CD14-positive monocyte (primary cell): ENCODE data around the gene GPR132. TPM values are rescaled to one million over a fixed set of nuclear protein-coding genes. Genes with fewer than 3 reads are reported as not detected.

Experiments
- DNase-seq, 3 donors: peaks; one replicate each; pipeline ENCODE4 v3.0.0-alpha.2; 2011 to 2022
- H2AFZ ChIP-seq: 2 replicates; pipeline ENCODE4 v1.6.0; 2012; ENCODE audit warnings: mild to moderate bottlenecking, low read depth, low read length, inconsistent platforms; ENCODE audit not compliant: insufficient read depth, poor library complexity, severe bottlenecking
- H3K27ac ChIP-seq, 2 donors: 1 replicate in 1 of 2; 2 replicates in 1 of 2; pipeline ENCODE4 v1.5.1; 2012 to 2013; ENCODE audit warnings: low read length in 2 of 2, control low read depth in 1 of 2, inconsistent platforms in 1 of 2, low read depth in 1 of 2, mild to moderate bottlenecking in 1 of 2
- H3K27me3 ChIP-seq, 2 donors: one replicate each; pipeline versions ENCODE4 v1.6.0 to v1.6.1; 2011 to 2013; ENCODE audit warnings: low read length in 2 of 2; ENCODE audit not compliant: control insufficient read depth in 2 of 2, insufficient read depth in 2 of 2
- H3K36me3 ChIP-seq, 2 donors: replicated peaks in 1 of 2; 1 replicate in 1 of 2; 2 replicates in 1 of 2; pipeline versions ENCODE4 v1.5.1 to v1.6.1; 2012 to 2013; ENCODE audit warnings: low read length in 2 of 2, control low read depth in 1 of 2, inconsistent platforms in 1 of 2, mild to moderate bottlenecking in 1 of 2; ENCODE audit not compliant: insufficient read depth in 2 of 2, control insufficient read depth in 1 of 2
- H3K4me1 ChIP-seq, 2 donors: 1 replicate in 1 of 2; 2 replicates in 1 of 2; pipeline versions ENCODE4 v1.5.1 to v1.6.1; 2012 to 2013; ENCODE audit warnings: low read length in 2 of 2, control low read depth in 1 of 2, inconsistent platforms in 1 of 2, mild to moderate bottlenecking in 1 of 2, moderate library complexity in 1 of 2; ENCODE audit not compliant: insufficient read depth in 2 of 2, control insufficient read depth in 1 of 2
- H3K4me2 ChIP-seq: replicated peaks from 2 replicates; pipeline ENCODE3; 2012; ENCODE audit warnings: low read length, moderate library complexity, mild to moderate bottlenecking; ENCODE audit not compliant: poor library complexity, severe bottlenecking; ENCODE audit errors: extremely low read depth
- H3K4me3 ChIP-seq, 3 experiments: fragments of 200-600 bp in 1 of 3; sonication (generic) in 1 of 3; replicated peaks in 1 of 3; 1 replicate in 2 of 3; 2 replicates in 1 of 3; pipeline ENCODE4 v1.5.1; 2011 to 2013; ENCODE audit warnings: low read length in 3 of 3, mild to moderate bottlenecking in 3 of 3, control low read depth in 2 of 3, low read depth in 2 of 3, inconsistent platforms in 1 of 3, moderate library complexity in 1 of 3
- H3K79me2 ChIP-seq: 2 replicates; pipeline ENCODE4 v1.6.0; 2012; ENCODE audit warnings: mild to moderate bottlenecking, control low read depth, inconsistent platforms, low read length, moderate library complexity; ENCODE audit not compliant: insufficient read depth
- H3K9ac ChIP-seq: 2 replicates; pipeline ENCODE4 v1.6.0; 2017; ENCODE audit warnings: low read length, mild to moderate bottlenecking; ENCODE audit not compliant: insufficient read depth, poor library complexity, severe bottlenecking
- H3K9me3 ChIP-seq, 2 donors: replicated peaks in 1 of 2; 1 replicate in 1 of 2; 2 replicates in 1 of 2; pipeline versions ENCODE4 v1.5.1 to v1.6.1; 2012 to 2013; ENCODE audit warnings: low read length in 2 of 2, control low read depth in 1 of 2; ENCODE audit not compliant: control insufficient read depth in 1 of 2, insufficient read depth in 1 of 2
- H4K20me1 ChIP-seq: 2 replicates; pipeline ENCODE4 v1.6.0; 2012; ENCODE audit warnings: mild to moderate bottlenecking, low read length, control low read depth, moderate library complexity; ENCODE audit not compliant: insufficient read depth
- H3K27ac Mint-ChIP-seq, 7 donors: one replicate each; pipeline ENCODE4 v1.8.0; 2020; ENCODE audit warnings: mild to moderate bottlenecking in 7 of 7, mixed read lengths in 7 of 7, moderate library complexity in 6 of 7, inconsistent platforms in 2 of 7
- H3K27me3 Mint-ChIP-seq, 3 donors: one replicate each; pipeline ENCODE4 v1.8.0; 2021 to 2022; ENCODE audit warnings: low read depth in 3 of 3, mild to moderate bottlenecking in 3 of 3, mixed read lengths in 3 of 3, moderate library complexity in 3 of 3, inconsistent platforms in 1 of 3
- H3K36me3 Mint-ChIP-seq, 2 donors: one replicate each; pipeline ENCODE4 v1.8.0; 2020; ENCODE audit warnings: mixed read lengths in 2 of 2, inconsistent platforms in 1 of 2, mild to moderate bottlenecking in 1 of 2
- H3K4me1 Mint-ChIP-seq: one replicate; pipeline ENCODE4 v1.8.0; 2020; ENCODE audit warnings: mild to moderate bottlenecking, mixed read lengths
- H3K4me3 Mint-ChIP-seq, 2 donors: one replicate each; pipeline ENCODE4 v1.8.0; 2020; ENCODE audit warnings: mild to moderate bottlenecking in 2 of 2, mixed read lengths in 2 of 2, moderate library complexity in 1 of 2
- H3K9me3 Mint-ChIP-seq, 7 donors: one replicate each; pipeline ENCODE4 v1.8.0; 2020 to 2022; ENCODE audit warnings: mixed read lengths in 7 of 7, mild to moderate bottlenecking in 6 of 7, moderate library complexity in 6 of 7, inconsistent platforms in 2 of 7
- WGBS: methylation state at CpG from one replicate; pipeline ENCODE4 v1.1.5; 2013; ENCODE audit warnings: missing lambda C conversion rate; ENCODE audit not compliant: insufficient coverage; 5-methylcytosine and 5-hydroxymethylcytosine counted together
- intact Hi-C, 2 donors: fragments of 100-400 bp; cut with micrococcal nuclease; formaldehyde crosslinking; loops; one replicate each; pipeline versions ENCODE4 v1.15.0 to v1.15.1; 2023
- polyA plus RNA-seq, 3 donors: library from polyadenylated mRNA; depleted of rRNA in 1 of 3; unstranded in 2 of 3; stranded (reverse) in 1 of 3; fragments of 300-500 nt in 2 of 3; fragments of >200 nt in 1 of 3; fragmentation: Illumina TruSeq in 2 of 3; gene quantifications; 1 replicate in 2 of 3; 2 replicates in 1 of 3; pipeline ENCODE4 v1.2.3, GENCODE V29; 2012 to 2021
- TF ChIP-seq, protein P1 (sequence below): fragments of 200-600 bp; IDR thresholded peaks from one replicate; pipeline ENCODE4 v1.8.0; 2022; ENCODE audit warnings: antibody characterized with exemption, mild to moderate bottlenecking

GPR132 gene
- polyA plus RNA-seq, 3 donors = 6.3 to 19.0 (median 13.0) TPM

DNA sequence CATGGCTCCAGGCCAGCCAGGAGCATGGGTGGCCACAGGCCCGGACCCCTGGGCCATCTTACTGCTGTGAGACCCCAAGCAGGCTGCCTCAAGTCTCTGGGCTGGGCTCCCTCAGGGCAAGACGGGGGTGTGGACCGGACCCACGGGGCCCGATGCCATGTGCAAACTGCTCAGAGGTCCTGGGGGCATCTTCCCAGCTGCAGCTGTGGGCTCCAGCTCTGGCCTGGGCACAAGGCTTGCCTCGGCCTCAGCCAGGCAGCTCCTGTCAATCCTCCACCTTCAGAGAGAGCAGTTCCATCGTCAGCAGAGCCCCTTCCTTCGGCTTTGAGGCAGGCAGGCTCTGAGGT, 12.4 kb upstream of the GPR132 start:
- 93% methylated on average over 8 of the region's 8 CpGs for WGBS
- intact Hi-C loops = no loop called here

DNA sequence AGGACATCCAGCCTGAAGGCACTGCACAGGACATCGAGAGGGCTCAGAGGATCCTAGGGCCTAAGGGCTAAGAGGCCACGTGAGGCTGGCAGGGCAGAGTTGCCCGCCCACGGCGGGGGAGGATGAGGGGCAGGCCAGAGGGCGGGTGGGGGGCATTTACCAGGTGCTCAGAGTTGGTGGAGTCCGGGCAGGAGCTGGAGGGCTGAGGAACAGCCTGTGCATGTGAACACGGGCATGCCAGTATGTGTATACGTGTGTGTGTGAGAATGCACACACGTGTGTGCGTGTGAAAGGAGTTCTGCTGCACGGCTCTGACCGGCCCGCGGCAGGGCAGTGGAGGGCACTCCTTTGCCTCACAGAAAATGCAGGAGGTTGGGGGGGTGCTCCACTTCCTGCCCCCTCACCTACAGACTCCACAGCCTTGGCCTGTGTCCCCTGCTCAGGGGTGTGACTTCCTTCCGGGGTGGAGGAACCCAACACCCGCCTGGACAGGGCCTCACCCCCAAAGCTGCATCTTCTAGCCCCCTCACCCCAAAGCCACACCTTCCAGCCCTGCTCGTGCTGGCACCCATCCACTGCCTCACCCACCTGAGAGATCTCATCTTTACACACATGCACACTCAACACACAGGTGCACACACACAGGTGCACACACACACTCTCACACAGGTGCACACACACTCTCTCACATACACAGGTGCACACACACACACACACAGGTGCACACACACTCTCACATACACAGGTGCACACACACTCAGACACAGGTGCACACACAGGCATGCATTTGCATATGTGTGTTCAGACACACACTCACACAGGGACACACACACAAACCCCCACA, 11.8 kb upstream of the GPR132 start:
- Histone ChIP-seq H3K4me2 (no peak overlapping the region), H3K36me3 (no peaks in the 10 kb centered on the region), H3K27ac (no peak overlapping the region), H3K79me2 (no peaks in the 10 kb centered on the region), H2AFZ (no peak overlapping the region), H3K9me3 (no peaks in the 10 kb centered on the region), H3K4me3 (no peak overlapping the region), H3K27me3 (no peaks in the 10 kb centered on the region), H3K9ac (peak overlapping the region; percentile 4), H3K4me1 (peaks cover 27 to 33% of the 10 kb centered on the region in 2 donors), H4K20me1 (no peaks in the 10 kb centered on the region)
- H3K27ac Mint-ChIP-seq = peak overlapping the region in 2 of 7 donors; percentile 60 to 69
- intact Hi-C loops = no loop called here
- H3K27me3 Mint-ChIP-seq = peaks cover 2 to 7% (median 5%) of the 10 kb centered on the region in 3 donors
- peak overlapping the region in 1 of 2 donors; percentile 46 for H3K4me3 Mint-ChIP-seq
- H3K36me3 Mint-ChIP-seq = peaks cover 0 to 3% of the 10 kb centered on the region in 2 donors
- 50% methylated on average over 15 of the region's 18 CpGs for WGBS
- peaks cover 29% of the 10 kb centered on the region for H3K4me1 Mint-ChIP-seq
- TF ChIP-seq, protein P1, sequence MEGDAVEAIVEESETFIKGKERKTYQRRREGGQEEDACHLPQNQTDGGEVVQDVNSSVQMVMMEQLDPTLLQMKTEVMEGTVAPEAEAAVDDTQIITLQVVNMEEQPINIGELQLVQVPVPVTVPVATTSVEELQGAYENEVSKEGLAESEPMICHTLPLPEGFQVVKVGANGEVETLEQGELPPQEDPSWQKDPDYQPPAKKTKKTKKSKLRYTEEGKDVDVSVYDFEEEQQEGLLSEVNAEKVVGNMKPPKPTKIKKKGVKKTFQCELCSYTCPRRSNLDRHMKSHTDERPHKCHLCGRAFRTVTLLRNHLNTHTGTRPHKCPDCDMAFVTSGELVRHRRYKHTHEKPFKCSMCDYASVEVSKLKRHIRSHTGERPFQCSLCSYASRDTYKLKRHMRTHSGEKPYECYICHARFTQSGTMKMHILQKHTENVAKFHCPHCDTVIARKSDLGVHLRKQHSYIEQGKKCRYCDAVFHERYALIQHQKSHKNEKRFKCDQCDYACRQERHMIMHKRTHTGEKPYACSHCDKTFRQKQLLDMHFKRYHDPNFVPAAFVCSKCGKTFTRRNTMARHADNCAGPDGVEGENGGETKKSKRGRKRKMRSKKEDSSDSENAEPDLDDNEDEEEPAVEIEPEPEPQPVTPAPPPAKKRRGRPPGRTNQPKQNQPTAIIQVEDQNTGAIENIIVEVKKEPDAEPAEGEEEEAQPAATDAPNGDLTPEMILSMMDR = no peak
- no peak for DNase-seq
- peaks cover 0 to 3% (median 0%) of the 10 kb centered on the region in 7 donors for H3K9me3 Mint-ChIP-seq

More for the DNA sequence above, 12.4 kb upstream of the GPR132 start:
- peaks cover 24% of the 10 kb centered on the region for H3K4me1 Mint-ChIP-seq
- no peaks in the 10 kb centered on the region for H3K27me3 ChIP-seq
- no peak overlapping the region for H3K27ac ChIP-seq
- peaks cover 0 to 3% (median 0%) of the 10 kb centered on the region in 7 donors for H3K9me3 Mint-ChIP-seq
- peaks cover 27 to 33% of the 10 kb centered on the region in 2 donors for H3K4me1 ChIP-seq
- H3K4me2 ChIP-seq = no peak overlapping the region
- H3K4me3 Mint-ChIP-seq = peak overlapping the region in 1 of 2 donors; percentile 46
- H3K9me3 ChIP-seq = no peaks in the 10 kb centered on the region
- TF ChIP-seq, protein P1 = no peak
- no peaks in the 10 kb centered on the region for H3K36me3 Mint-ChIP-seq
- H3K36me3 ChIP-seq = no peaks in the 10 kb centered on the region
- no peak overlapping the region for H3K4me3 ChIP-seq
- no peaks in the 10 kb centered on the region for H4K20me1 ChIP-seq
- H3K79me2 ChIP-seq = no peaks in the 10 kb centered on the region
- H3K27ac Mint-ChIP-seq = no peak overlapping the region
- H2AFZ ChIP-seq = no peak overlapping the region
- no peak overlapping the region for H3K9ac ChIP-seq
- H3K27me3 Mint-ChIP-seq = peaks cover 3 to 7% (median 6%) of the 10 kb centered on the region in 3 donors
- no peak for DNase-seq
